HCT116 (cell line): ENCODE results near the gene ADGRB3. TPM values are rescaled to one million over a fixed set of nuclear protein-coding genes. Genes with fewer than 3 reads are reported as not detected.

Experiments used
- ATAC-seq: fragments of 200-7000 bp; cut with Tn5 transposase; 2 replicates; pipeline ENCODE4 v1.9.1; 2020; ENCODE audit warnings: mild to moderate bottlenecking, moderate library complexity
- BruUV-seq: library from RNA; stranded (reverse); fragments of 400-500 nt; replicated peaks from 2 replicates; lab custom pipeline; 2021; lab: Mats Ljungman, UMichigan
- CTCF ChIA-PET: fragments of 300-600 bp; sonication (Branson Sonifier 250); formaldehyde crosslinking; loops from one replicate; lab custom pipeline; 2021; ENCODE audit warnings: antibody characterized with exemption; lab: Charles Lee
- POLR2A ChIA-PET: fragments of 300-600, 350-600 bp; sonication (Branson Sonifier 250); formaldehyde crosslinking; loops from one replicate; lab custom pipeline; 2021; ENCODE audit warnings: antibody characterized with exemption; lab: Charles Lee
- RAD21 ChIA-PET, 2 experiments: fragments of 300-600 bp; sonication (Branson Sonifier 250); formaldehyde crosslinking; loops; one replicate each; lab custom pipeline; 2023; ENCODE audit warnings: low total read pairs in 2 of 2; ENCODE audit not compliant: uncharacterized antibody in 2 of 2, unreplicated experiment in 2 of 2, low non-redundant PET in 1 of 2; lab: Charles Lee
- DNase-seq: peaks from one replicate; pipeline ENCODE4 v3.0.0-alpha.2; 2010; ENCODE audit warnings: low read depth, low spot score
- H2AFZ ChIP-seq: fragments of 200-600 bp; shearing (Covaris generic), sonication (generic); 2 replicates; pipeline ENCODE4 v1.6.1; 2017; ENCODE audit warnings: low read depth, mixed run types, mixed read lengths, antibody characterized with exemption, low read length; ENCODE audit not compliant: poor library complexity, severe bottlenecking
- H3K27ac ChIP-seq: 2 replicates; pipeline ENCODE4 v1.5.1; 2012; ENCODE audit warnings: low read depth, low read length
- H3K27me3 ChIP-seq: fragments of 200-600 bp; sonication (generic); 2 replicates; pipeline ENCODE4 v1.6.1; 2016; ENCODE audit warnings: mixed run types, low read length, mixed read lengths; ENCODE audit not compliant: insufficient read depth
- H3K36me3 ChIP-seq, 2 experiments: fragments of 200-500 bp in 1 of 2; fragments of 200-600 bp in 1 of 2; sonication (Bioruptor generic) in 1 of 2; sonication (generic) in 1 of 2; 2 replicates each; pipeline versions ENCODE4 v1.5.1 to v1.6.1; 2014 to 2016; ENCODE audit warnings: low read length in 2 of 2, inconsistent platforms in 1 of 2, mixed read lengths in 1 of 2, mixed run types in 1 of 2; ENCODE audit not compliant: insufficient read depth in 2 of 2, control insufficient read depth in 1 of 2
- H3K4me1 ChIP-seq, 2 experiments: fragments of 200-600 bp in 1 of 2; sonication (generic) in 1 of 2; 2 replicates each; pipeline versions ENCODE4 v1.5.1 to v1.6.1; 2012 to 2017; ENCODE audit warnings: low read length in 2 of 2, inconsistent platforms in 1 of 2, mild to moderate bottlenecking in 1 of 2, mixed read lengths in 1 of 2, mixed run types in 1 of 2, moderate library complexity in 1 of 2; ENCODE audit not compliant: insufficient read depth in 2 of 2, control insufficient read depth in 1 of 2
- H3K4me2 ChIP-seq: fragments of 200-600 bp; sonication (generic); 2 replicates; pipeline ENCODE4 v1.6.1; 2017; ENCODE audit warnings: mixed run types, low read length, mixed read lengths
- H3K4me3 ChIP-seq, 2 experiments: fragments of 200-600 bp in 1 of 2; sonication (generic) in 1 of 2; replicated peaks in 1 of 2; 2 replicates each; pipeline ENCODE4 v1.5.1; 2011 to 2016; ENCODE audit warnings: low read length in 2 of 2, control low read depth in 1 of 2, low read depth in 1 of 2, mild to moderate bottlenecking in 1 of 2, mixed read lengths in 1 of 2, mixed run types in 1 of 2
- H3K79me2 ChIP-seq: fragments of 200-600 bp; sonication (generic); 2 replicates; pipeline ENCODE4 v1.6.1; 2017; ENCODE audit warnings: mild to moderate bottlenecking, mixed run types, low read length, moderate library complexity, mixed read lengths; ENCODE audit not compliant: insufficient read depth
- H3K9ac ChIP-seq: fragments of 200-600 bp; sonication (generic); 2 replicates; pipeline ENCODE4 v1.6.1; 2016; ENCODE audit warnings: low read length, mixed read lengths
- H3K9me2 ChIP-seq: fragments of 200-600 bp; sonication (generic), shearing (Covaris generic); 2 replicates; pipeline ENCODE4 v1.6.1; 2017; ENCODE audit warnings: mixed run types, mild to moderate bottlenecking, moderate library complexity; ENCODE audit not compliant: insufficient read depth
- H3K9me3 ChIP-seq, 2 experiments: fragments of 200-500 bp in 1 of 2; fragments of 200-600 bp in 1 of 2; sonication (Bioruptor generic) in 1 of 2; sonication (generic) in 1 of 2; 2 replicates each; pipeline ENCODE4 v1.6.1; 2014 to 2017; ENCODE audit warnings: low read length in 2 of 2, mixed read lengths in 2 of 2, inconsistent platforms in 1 of 2, low read depth in 1 of 2, mild to moderate bottlenecking in 1 of 2, mixed run types in 1 of 2, moderate library complexity in 1 of 2; ENCODE audit not compliant: control insufficient read depth in 1 of 2, insufficient read depth in 1 of 2
- H4K20me1 ChIP-seq: fragments of 200-600 bp; sonication (generic), shearing (Covaris generic); 2 replicates; pipeline ENCODE4 v1.6.1; 2017; ENCODE audit warnings: mixed run types, mild to moderate bottlenecking, moderate library complexity; ENCODE audit not compliant: insufficient read depth
- EGR1 ChIP-seq: IDR thresholded peaks from 2 replicates; pipeline ENCODE4 v1.6.1; 2012; ENCODE audit warnings: low read depth
- ELF1 ChIP-seq: IDR thresholded peaks from 2 replicates; pipeline ENCODE4 v1.6.1; 2012; ENCODE audit warnings: low read depth, borderline replicate concordance
- FOSL1 ChIP-seq: IDR thresholded peaks from 2 replicates; pipeline ENCODE4 v1.6.1; 2012; ENCODE audit warnings: low read depth
- POLR2A ChIP-seq: IDR thresholded peaks from 2 replicates; pipeline ENCODE4 v1.7.0; 2011; ENCODE audit warnings: borderline replicate concordance; ENCODE audit not compliant: insufficient read depth, insufficient read length; ENCODE audit errors: extremely low read depth
- POLR2AphosphoS5 ChIP-seq: IDR thresholded peaks from 2 replicates; pipeline ENCODE4 v1.6.1; 2011; ENCODE audit warnings: mild to moderate bottlenecking, low read depth, low read length, moderate library complexity
- RAD21 ChIP-seq: IDR thresholded peaks from 2 replicates; pipeline ENCODE4 v1.6.1; 2012; ENCODE audit warnings: low read depth, mild to moderate bottlenecking
- ZFX ChIP-seq: fragments of 450-650 bp; IDR thresholded peaks from 2 replicates; pipeline ENCODE4 v1.6.1; 2017
- intact Hi-C: fragments of 100-400 bp; cut with micrococcal nuclease; formaldehyde crosslinking; loops from 2 replicates; pipeline ENCODE4 v1.10.0; 2022
- total RNA-seq: library from RNA; stranded (reverse); gene quantifications from one replicate; pipeline ENCODE4 v1.2.1, GENCODE V29; 2021; ENCODE audit not compliant: unreplicated experiment
- TF ChIP-seq, protein P1 (sequence below): IDR thresholded peaks from 2 replicates; pipeline ENCODE4 v1.6.1; 2012; ENCODE audit warnings: low read depth
- TF ChIP-seq, protein P2 (sequence below), 3 experiments: fragments of 200-600 bp in 1 of 3; sonication (generic) in 1 of 3; IDR thresholded peaks in 2 of 3; conservative IDR thresholded peaks in 1 of 3; 2 replicates each; pipeline ENCODE4 v1.5.1; 2012 to 2017; ENCODE audit warnings: low read depth in 2 of 3, low read length in 2 of 3, antibody characterized with exemption in 1 of 3, borderline replicate concordance in 1 of 3, control low read depth in 1 of 3, mild to moderate bottlenecking in 1 of 3, mixed read lengths in 1 of 3, mixed run types in 1 of 3, moderate library complexity in 1 of 3; ENCODE audit not compliant: insufficient read depth in 1 of 3

The ADGRB3 gene
- total RNA-seq, 1 experiment from 2014 or later, result not detected

DNA sequence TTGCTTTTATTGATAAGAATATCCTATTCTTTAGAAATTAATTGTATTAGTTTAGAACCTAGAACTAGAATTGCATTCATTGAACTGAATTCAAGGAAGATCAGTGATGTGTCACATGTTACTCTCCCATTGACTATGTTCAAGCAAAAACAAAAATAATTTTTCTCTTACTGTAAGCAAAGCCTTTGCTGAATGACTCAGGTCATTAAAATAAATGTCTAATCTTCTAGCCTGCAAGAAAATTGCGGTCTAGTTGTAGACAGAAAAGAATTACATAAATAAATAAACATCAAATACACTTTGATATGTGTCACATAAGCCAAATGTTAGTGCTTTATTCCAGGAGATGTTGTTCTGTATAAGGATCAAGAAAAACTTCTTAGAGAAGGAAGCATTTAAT lies 387.9 kb downstream of the ADGRB3 start (continued):
- TF ChIP-seq ZFX (no peak), EGR1 (no peak), FOSL1 (no peak), ELF1 (no peak), POLR2AphosphoS5 (no peak)
- TF ChIP-seq, protein P1, sequence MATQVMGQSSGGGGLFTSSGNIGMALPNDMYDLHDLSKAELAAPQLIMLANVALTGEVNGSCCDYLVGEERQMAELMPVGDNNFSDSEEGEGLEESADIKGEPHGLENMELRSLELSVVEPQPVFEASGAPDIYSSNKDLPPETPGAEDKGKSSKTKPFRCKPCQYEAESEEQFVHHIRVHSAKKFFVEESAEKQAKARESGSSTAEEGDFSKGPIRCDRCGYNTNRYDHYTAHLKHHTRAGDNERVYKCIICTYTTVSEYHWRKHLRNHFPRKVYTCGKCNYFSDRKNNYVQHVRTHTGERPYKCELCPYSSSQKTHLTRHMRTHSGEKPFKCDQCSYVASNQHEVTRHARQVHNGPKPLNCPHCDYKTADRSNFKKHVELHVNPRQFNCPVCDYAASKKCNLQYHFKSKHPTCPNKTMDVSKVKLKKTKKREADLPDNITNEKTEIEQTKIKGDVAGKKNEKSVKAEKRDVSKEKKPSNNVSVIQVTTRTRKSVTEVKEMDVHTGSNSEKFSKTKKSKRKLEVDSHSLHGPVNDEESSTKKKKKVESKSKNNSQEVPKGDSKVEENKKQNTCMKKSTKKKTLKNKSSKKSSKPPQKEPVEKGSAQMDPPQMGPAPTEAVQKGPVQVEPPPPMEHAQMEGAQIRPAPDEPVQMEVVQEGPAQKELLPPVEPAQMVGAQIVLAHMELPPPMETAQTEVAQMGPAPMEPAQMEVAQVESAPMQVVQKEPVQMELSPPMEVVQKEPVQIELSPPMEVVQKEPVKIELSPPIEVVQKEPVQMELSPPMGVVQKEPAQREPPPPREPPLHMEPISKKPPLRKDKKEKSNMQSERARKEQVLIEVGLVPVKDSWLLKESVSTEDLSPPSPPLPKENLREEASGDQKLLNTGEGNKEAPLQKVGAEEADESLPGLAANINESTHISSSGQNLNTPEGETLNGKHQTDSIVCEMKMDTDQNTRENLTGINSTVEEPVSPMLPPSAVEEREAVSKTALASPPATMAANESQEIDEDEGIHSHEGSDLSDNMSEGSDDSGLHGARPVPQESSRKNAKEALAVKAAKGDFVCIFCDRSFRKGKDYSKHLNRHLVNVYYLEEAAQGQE, result no peak

DNA sequence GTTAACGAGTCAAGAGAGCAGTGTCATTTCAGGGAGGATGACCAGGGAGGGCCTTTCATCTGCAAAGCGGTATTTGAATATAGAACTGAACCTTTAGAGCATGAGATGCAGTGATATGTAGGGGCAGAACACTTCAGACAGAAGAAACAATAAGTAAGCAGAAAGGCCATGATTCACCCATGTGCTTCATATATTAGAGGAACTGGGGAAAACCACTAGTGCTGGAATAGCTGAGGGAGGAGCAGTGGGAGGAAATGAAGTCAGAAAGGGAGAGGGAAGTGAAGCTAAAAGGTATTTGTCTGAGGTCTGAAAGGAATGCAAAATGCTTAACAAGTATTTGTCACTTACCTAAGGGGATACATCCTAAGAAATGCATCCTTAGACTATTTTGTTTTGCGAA lies 391.2 kb downstream of the ADGRB3 start:
- TF ChIP-seq, protein P1, result no peak
- TF ChIP-seq, protein P2, sequence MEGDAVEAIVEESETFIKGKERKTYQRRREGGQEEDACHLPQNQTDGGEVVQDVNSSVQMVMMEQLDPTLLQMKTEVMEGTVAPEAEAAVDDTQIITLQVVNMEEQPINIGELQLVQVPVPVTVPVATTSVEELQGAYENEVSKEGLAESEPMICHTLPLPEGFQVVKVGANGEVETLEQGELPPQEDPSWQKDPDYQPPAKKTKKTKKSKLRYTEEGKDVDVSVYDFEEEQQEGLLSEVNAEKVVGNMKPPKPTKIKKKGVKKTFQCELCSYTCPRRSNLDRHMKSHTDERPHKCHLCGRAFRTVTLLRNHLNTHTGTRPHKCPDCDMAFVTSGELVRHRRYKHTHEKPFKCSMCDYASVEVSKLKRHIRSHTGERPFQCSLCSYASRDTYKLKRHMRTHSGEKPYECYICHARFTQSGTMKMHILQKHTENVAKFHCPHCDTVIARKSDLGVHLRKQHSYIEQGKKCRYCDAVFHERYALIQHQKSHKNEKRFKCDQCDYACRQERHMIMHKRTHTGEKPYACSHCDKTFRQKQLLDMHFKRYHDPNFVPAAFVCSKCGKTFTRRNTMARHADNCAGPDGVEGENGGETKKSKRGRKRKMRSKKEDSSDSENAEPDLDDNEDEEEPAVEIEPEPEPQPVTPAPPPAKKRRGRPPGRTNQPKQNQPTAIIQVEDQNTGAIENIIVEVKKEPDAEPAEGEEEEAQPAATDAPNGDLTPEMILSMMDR (IDR thresholded peaks at IDR 0.05 in 2 of 3, conservative IDR thresholded peaks at IDR 0.05 in 1 of 3; ENCODE audit: borderline replicate concordance in 1 of 3, insufficient read depth in 1 of 3, low read depth in 2 of 3, low read length in 2 of 3), result no peak
- no peak for TF ChIP-seq ZFX
- TF ChIP-seq ELF1, result no peak
- TF ChIP-seq POLR2A, result no peak
- TF ChIP-seq RAD21, result no peak
- Histone ChIP-seq H3K4me2 (no peak overlapping the region), H3K36me3 (no peaks in the 10 kb centered on the region), H3K9me3 (peaks cover 3 to 5% of the 10 kb centered on the region in 2 experiments; a peak in 2 of 4 replicates), H3K9ac (no peak overlapping the region), H3K9me2 (no peaks in the 10 kb centered on the region), H3K27me3 (no peaks in the 10 kb centered on the region), H4K20me1 (no peaks in the 10 kb centered on the region), H2AFZ (no peak overlapping the region), H3K4me1 (no peaks in the 10 kb centered on the region), H3K4me3 (no peak overlapping the region), H3K27ac (no peak overlapping the region), H3K79me2 (no peaks in the 10 kb centered on the region)
- no peak for DNase-seq
- intact Hi-C loops, result no loop called here
- ATAC-seq, result no peak
- ChIA-PET CTCF (no interaction called here), POLR2A (no interaction called here), RAD21 (no interaction called here)
- no TSS peak for BruUV-seq
